Epithelial cell of proximal tubule (primary cell): ENCODE measurements around the gene AMY1A. TPM values are rescaled to one million over a fixed set of nuclear protein-coding genes. Genes with fewer than 3 reads are reported as not detected.
"Not testable (repeated sequence)": the region's sequence is repeated elsewhere in the genome, so short reads cannot be mapped to it uniquely, and the experiment has no call there.

Experiments used
- DNase-seq: peaks from one replicate; pipeline ENCODE4 v3.0.0-alpha.2; 2011; ENCODE audit warnings: low read depth
- H3K4me3 ChIP-seq: 2 replicates; pipeline ENCODE4 v1.5.1; 2011; ENCODE audit warnings: low read depth, mild to moderate bottlenecking, low read length
- CTCF ChIP-seq: conservative IDR thresholded peaks from 2 replicates; pipeline ENCODE4 v1.5.1; 2012; ENCODE audit warnings: low read depth, mild to moderate bottlenecking, low read length
- total RNA-seq: library from RNA; depleted of rRNA; stranded (reverse); fragments of >200 nt; gene quantifications from 2 replicates; pipeline ENCODE4 v1.2.3, GENCODE V29; 2015

Gene AMY1A
- total RNA-seq, result not detected in 2 replicates

DNA sequence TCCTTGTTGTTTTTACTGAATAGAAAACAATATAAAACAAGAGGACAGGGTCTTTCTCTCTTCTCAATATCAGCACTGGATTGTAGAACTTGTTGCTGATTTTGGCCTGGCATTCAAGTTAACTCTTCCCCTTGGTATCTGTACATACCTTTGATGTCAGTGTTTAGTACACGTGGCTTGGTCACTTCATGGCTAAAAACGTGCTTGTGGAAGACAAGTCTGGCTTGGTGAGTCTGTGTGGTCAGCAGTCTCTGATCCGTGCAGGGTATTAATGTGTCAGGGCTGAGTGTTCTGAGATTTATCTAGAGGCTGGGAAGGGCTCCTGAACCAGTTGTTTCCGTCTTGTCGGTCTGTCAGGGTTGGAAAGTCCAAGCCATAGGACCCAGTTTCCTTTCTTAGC is at the start of gene AMY1A:
AMY1A (plus strand) TSS at position 301 of the 400 bp plus-strand sequence. CDS start 571 bp downstream, outside the sequence.
- not testable (repeated sequence) for DNase-seq, H3K4me3 ChIP-seq

DNA sequence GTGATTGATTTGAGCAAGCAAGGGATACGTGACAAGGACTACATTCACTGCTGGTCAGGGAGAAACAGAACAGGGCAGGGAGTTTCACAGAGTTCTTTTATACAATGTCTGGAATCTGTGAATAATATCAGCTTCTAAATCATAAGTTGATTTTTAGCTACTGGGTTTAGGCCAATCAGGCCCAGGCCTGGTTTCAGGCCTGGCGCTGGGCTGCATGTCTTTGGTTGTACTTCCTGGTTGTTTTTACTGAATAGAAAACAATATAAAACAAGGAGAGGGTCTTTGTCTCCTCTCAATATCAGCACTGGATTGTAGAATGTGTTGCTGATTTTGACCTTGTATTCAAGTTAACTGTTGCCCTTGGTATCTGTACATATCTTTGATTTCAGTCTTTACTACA is 39.2 kb upstream of the AMY1A start:
- no peak for TF ChIP-seq CTCF

GRCh38 chr1:103616994-103617477 is 38.5 kb upstream of the AMY1A start, which contains the start of gene AMY2A:
TSS of gene AMY2A (plus strand) at chr1:103617427. CDS start at chr1:103617441, 14 bp downstream.
- not testable (repeated sequence) for DNase-seq, H3K4me3 ChIP-seq

More for the DNA sequence above, 39.2 kb upstream of the AMY1A start:
- DNase-seq, result no peak
- H3K4me3 ChIP-seq, result no peak overlapping the region

DNA sequence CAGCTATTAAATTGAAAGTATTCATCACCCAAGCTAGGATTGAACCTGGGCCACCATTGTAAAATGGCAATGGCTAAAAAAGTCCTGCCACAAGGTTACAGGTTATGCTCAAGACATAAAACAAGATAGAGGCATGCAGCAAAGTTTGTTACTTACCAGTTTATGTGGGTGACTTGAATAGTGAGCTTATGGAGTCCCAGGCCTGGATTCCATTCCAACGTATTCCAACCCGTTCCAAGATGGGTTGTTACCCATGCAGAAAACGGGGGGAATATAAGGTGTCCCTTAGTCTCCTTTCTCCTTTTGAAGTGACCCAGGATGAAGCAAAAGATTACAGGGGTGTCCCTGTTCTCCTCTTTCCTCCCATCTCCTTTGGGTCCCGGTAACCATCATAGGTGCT is 28.1 kb upstream of the AMY1A start:
- DNase-seq, result not testable (repeated sequence)

DNA sequence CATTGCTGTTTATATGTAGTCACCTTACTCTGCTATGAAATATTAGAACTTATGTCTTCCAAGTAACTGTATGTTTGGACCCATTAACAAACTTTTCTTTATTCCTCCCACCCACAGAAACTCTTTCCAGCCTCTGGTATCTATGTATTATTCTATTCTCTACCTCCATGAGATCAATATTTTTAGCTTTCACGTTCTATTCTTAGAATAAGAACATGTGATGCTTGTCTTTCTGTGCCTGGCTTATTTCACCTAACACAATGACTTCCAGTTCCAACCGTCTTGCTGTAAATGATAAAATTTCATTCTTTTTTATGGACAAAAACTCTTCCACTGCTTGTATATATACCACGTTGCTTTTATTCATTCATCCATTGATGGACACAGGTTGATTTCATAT is 14.4 kb upstream of the AMY1A start:
- not testable (repeated sequence) for DNase-seq, H3K4me3 ChIP-seq

More for the DNA sequence above, 28.1 kb upstream of the AMY1A start:
- not testable (repeated sequence) for H3K4me3 ChIP-seq

DNA sequence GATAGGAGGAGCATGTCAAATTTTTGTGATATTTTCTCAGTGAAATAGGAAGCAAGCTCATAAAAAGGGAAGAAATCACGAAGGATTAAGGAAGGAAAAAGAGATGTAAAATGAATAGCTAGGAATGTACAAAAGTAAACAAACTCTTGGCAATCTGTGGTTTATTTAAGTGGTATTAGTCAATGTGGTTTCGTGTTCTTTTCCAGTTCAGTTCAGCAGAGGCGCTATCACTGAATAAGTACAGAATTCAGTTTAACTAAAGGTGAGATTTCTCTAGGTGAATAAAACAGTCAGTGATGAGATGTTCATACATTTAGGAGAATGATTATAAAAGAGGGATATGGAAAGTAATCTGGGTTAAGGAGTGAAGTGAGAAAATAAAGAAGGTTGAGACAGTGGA is 11.7 kb upstream of the AMY1A start:
- DNase-seq, result not testable (repeated sequence)

DNA sequence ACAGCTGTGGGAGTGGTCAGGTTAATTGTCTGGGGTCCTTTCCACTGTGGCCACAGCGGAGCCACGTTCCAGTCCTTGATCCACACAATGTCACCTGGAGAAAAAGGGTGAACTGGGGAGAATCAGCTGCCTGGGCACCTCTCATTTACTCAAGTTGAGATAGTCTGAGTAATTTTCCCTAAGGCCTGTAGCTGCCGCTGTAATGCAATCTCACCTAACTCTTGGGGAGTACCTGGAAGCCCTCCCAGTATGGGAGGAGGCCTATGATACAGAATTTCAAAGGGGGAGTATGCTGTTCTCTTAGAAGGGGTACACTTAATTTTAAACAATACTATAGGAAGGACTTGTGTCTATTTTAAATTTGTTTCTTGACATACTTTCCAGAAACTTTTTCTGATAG is 5.3 kb upstream of the AMY1A start:
- not testable (repeated sequence) for DNase-seq, H3K4me3 ChIP-seq

More for the DNA sequence above, 11.7 kb upstream of the AMY1A start:
- not testable (repeated sequence) for H3K4me3 ChIP-seq

DNA sequence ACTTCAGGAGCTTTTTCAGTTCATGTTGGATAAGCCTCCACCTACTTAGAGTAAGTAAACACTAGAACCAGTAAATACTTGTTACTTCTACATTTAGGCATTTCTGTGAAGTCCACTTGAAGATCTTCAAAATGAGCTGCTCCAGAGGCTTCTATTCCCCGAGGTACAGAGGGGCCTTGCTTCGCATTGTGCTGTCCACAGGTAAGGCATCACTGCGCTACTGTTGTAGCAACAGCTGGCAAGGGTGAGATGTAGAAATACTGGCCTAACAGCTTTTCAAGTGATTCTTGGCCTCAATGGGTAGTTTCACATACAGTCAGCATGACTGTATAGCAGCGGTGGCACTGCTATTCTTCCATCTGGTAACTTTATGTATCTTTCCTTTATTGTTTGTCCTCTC is 4.7 kb upstream of the AMY1A start:
- not testable (repeated sequence) for H3K4me3 ChIP-seq, DNase-seq

GRCh38 chr1:103654133-103654532 is 1.4 kb upstream of the AMY1A start:
- DNase-seq, H3K4me3 ChIP-seq: not testable (repeated sequence)

DNA sequence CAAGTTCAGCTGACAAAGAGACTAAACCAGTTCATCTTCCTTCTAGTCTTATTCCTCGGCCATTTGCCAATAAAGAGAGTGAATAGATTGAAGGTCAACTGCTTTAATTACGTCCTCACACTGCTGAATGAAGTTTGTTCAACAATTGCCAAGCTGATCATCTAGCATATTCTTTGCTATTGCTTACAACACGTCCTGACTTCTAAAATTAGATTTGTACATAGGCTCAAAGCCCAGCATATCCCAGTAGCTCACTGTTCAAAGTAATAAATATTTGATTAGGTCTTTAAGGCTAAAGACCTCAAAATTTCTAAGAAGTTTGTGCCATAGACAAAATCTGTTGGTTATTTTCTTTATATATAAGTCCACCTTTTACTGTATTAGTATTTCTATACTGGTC is 20.8 kb downstream of the AMY1A start:
- H3K4me3 ChIP-seq, DNase-seq: not testable (repeated sequence)

GRCh38 chr1:103696110-103696509 is 40.5 kb downstream of the AMY1A start, which contains the start of gene AMY1B:
TSS of gene AMY1B (minus strand) at chr1:103696210. CDS start at chr1:103695639, 571 bp downstream.
- not testable (repeated sequence) for H3K4me3 ChIP-seq, DNase-seq

- not testable (repeated sequence) for DNase-seq
Measured at GRCh38 chr1:103697430-103697829, 41.9 kb downstream of the AMY1A start.

DNA sequence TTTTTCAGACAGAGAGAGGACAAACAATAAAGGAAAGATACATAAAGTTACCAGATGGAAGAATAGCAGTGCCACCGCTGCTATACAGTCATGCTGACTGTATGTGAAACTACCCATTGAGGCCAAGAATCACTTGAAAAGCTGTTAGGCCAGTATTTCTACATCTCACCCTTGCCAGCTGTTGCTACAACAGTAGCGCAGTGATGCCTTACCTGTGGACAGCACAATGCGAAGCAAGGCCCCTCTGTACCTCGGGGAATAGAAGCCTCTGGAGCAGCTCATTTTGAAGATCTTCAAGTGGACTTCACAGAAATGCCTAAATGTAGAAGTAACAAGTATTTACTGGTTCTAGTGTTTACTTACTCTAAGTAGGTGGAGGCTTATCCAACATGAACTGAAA is 45.1 kb downstream of the AMY1A start:
- DNase-seq, H3K4me3 ChIP-seq: not testable (repeated sequence)

More at GRCh38 chr1:103697430-103697829, 41.9 kb downstream of the AMY1A start:
- H3K4me3 ChIP-seq, result not testable (repeated sequence)

GRCh38 chr1:103701256-103701655 is 45.7 kb downstream of the AMY1A start:
- H3K4me3 ChIP-seq, DNase-seq: not testable (repeated sequence)

DNA sequence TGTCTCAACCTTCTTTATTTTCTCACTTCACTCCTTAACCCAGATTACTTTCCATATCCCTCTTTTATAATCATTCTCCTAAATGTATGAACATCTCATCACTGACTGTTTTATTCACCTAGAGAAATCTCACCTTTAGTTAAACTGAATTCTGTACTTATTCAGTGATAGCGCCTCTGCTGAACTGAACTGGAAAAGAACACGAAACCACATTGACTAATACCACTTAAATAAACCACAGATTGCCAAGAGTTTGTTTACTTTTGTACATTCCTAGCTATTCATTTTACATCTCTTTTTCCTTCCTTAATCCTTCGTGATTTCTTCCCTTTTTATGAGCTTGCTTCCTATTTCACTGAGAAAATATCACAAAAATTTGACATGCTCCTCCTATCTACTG is 52.1 kb downstream of the AMY1A start:
- DNase-seq, result not testable (repeated sequence)

GRCh38 chr1:103710381-103710780 is 54.8 kb downstream of the AMY1A start:
- DNase-seq, H3K4me3 ChIP-seq: not testable (repeated sequence)

More for the DNA sequence above, 52.1 kb downstream of the AMY1A start:
- not testable (repeated sequence) for H3K4me3 ChIP-seq
